GM12878 (cell line): Measurements from ENCODE around the gene DCBLD1. TPM values are rescaled to one million over a fixed set of nuclear protein-coding genes. Genes with fewer than 3 reads are reported as not detected.

Source experiments
- ATAC-seq: fragments of 200-7000 bp; cut with Tn5 transposase; 3 replicates; pipeline ENCODE4 v1.9.1; 2020; ENCODE audit warnings: mild to moderate bottlenecking, moderate library complexity
- BruUV-seq: library from RNA; stranded (reverse); fragments of 400-500 nt; replicated peaks from 2 replicates; lab custom pipeline; 2021; lab: Mats Ljungman, UMichigan
- CTCF ChIA-PET: fragments of 300-600 bp; sonication (Branson Sonifier 250); formaldehyde crosslinking; extraction: SDS; loops from one replicate; lab custom pipeline; 2021; ENCODE audit warnings: inconsistent platforms; lab: Yijun Ruan, JAX
- POLR2A ChIA-PET: fragments of 350-600 bp; formaldehyde crosslinking; extraction: SDS; loops from one replicate; lab custom pipeline; 2021; ENCODE audit warnings: inconsistent platforms; lab: Charles Lee
- RAD21 ChIA-PET: fragments of 300-600 bp; sonication (Branson Sonifier 250); formaldehyde crosslinking; loops from one replicate; lab custom pipeline; 2023; ENCODE audit warnings: antibody characterized with exemption; ENCODE audit not compliant: unreplicated experiment; lab: Charles Lee
- SMC1A ChIA-PET: fragments of 300-600 bp; sonication (Branson Sonifier 250); formaldehyde crosslinking; loops from one replicate; lab custom pipeline; 2023; ENCODE audit not compliant: unreplicated experiment, uncharacterized antibody; lab: Charles Lee
- DNase-seq: peaks from one replicate; pipeline ENCODE4 v3.0.0-alpha.2; 2011; ENCODE audit warnings: low read depth, low spot score
- FAIRE-seq: peaks from 3 replicates; lab custom pipeline; 2011; peaks lifted over from hg19 to GRCh38; lab: Jason Lieb, UNC
- H2AFZ ChIP-seq: 2 replicates; pipeline ENCODE4 v1.6.0; 2011; ENCODE audit warnings: low read depth, low read length, control low read depth; ENCODE audit not compliant: control insufficient read depth
- H3K27ac ChIP-seq: 2 replicates; pipeline ENCODE4 v1.5.1; 2011; ENCODE audit warnings: control low read depth; ENCODE audit not compliant: control insufficient read depth, insufficient read depth
- H3K27me3 ChIP-seq, 2 experiments: replicated peaks in 1 of 2; 2 replicates each; pipeline versions ENCODE4 v1.6.0 to v1.6.1; 2011; ENCODE audit warnings: low read length in 1 of 2; ENCODE audit not compliant: control insufficient read depth in 2 of 2, insufficient read depth in 2 of 2
- H3K36me3 ChIP-seq, 2 experiments: 2 replicates each; pipeline ENCODE4 v1.5.1; 2011; ENCODE audit warnings: low read length in 1 of 2; ENCODE audit not compliant: control insufficient read depth in 2 of 2, insufficient read depth in 2 of 2
- H3K4me1 ChIP-seq: 2 replicates; pipeline ENCODE4 v1.6.1; 2011; ENCODE audit warnings: mild to moderate bottlenecking, low read length, moderate library complexity, mixed read lengths; ENCODE audit not compliant: control insufficient read depth, insufficient read depth
- H3K4me2 ChIP-seq: 2 replicates; pipeline ENCODE4 v1.6.0; 2011; ENCODE audit warnings: control low read depth; ENCODE audit not compliant: control insufficient read depth, insufficient read depth
- H3K4me3 ChIP-seq: fragments of 200-600 bp; sonication (generic); 2 replicates; pipeline ENCODE4 v1.5.1; 2016
- H3K79me2 ChIP-seq: 2 replicates; pipeline ENCODE4 v1.6.0; 2011; ENCODE audit warnings: low read length; ENCODE audit not compliant: control insufficient read depth, insufficient read depth
- H3K9ac ChIP-seq: 2 replicates; pipeline ENCODE4 v1.8.0; 2011; ENCODE audit warnings: low read length, control low read depth, mixed read lengths; ENCODE audit not compliant: control insufficient read depth, insufficient read depth
- H3K9me3 ChIP-seq: replicated peaks from 3 replicates; pipeline ENCODE4 v1.5.1; 2011; ENCODE audit warnings: mild to moderate bottlenecking, low read length; ENCODE audit not compliant: control insufficient read depth, insufficient read depth
- H4K20me1 ChIP-seq: 2 replicates; pipeline ENCODE4 v1.6.0; 2011; ENCODE audit not compliant: control insufficient read depth, insufficient read depth
- BHLHE40 ChIP-seq, 2 experiments: fragments of 450-650 bp in 1 of 2; IDR thresholded peaks; 2 replicates each; pipeline ENCODE4 v1.6.1; 2011 to 2017; ENCODE audit warnings: low read depth in 2 of 2, borderline replicate concordance in 1 of 2, improper control_type of control experiment in 1 of 2, low read length in 1 of 2, mild to moderate bottlenecking in 1 of 2
- BMI1 ChIP-seq: fragments of 450-650 bp; IDR thresholded peaks from 2 replicates; pipeline ENCODE4 v1.6.1; 2016; ENCODE audit warnings: mild to moderate bottlenecking, moderate library complexity, borderline replicate concordance
- CBX5 ChIP-seq: sonication (generic); IDR thresholded peaks from 2 replicates; pipeline ENCODE4 v1.6.1; 2016; ENCODE audit warnings: low read depth, moderate library complexity, mild to moderate bottlenecking, inconsistent platforms
- CHD4 ChIP-seq: fragments of 200-600 bp; sonication (generic); IDR thresholded peaks from 2 replicates; pipeline ENCODE4 v1.6.1; 2016; ENCODE audit warnings: mild to moderate bottlenecking
- FOXK2 ChIP-seq: fragments of 450-650 bp; IDR thresholded peaks from 2 replicates; pipeline ENCODE4 v1.6.1; 2017; ENCODE audit warnings: mild to moderate bottlenecking, moderate library complexity
- GABPA ChIP-seq: IDR thresholded peaks from 2 replicates; pipeline ENCODE4 v1.6.1; 2014; ENCODE audit warnings: antibody characterized with exemption, low read depth, mild to moderate bottlenecking, inconsistent platforms
- IKZF2 ChIP-seq, 2 experiments: fragments of 450-650 bp; IDR thresholded peaks; 2 replicates each; pipeline ENCODE4 v1.6.1; 2017; ENCODE audit warnings: mild to moderate bottlenecking in 2 of 2, moderate library complexity in 2 of 2
- MEF2B ChIP-seq: fragments of 450-650 bp; IDR thresholded peaks from 2 replicates; pipeline ENCODE4 v1.6.1; 2018; ENCODE audit warnings: mild to moderate bottlenecking, moderate library complexity; ENCODE audit not compliant: partially characterized antibody, poor library complexity, severe bottlenecking
- NFYA ChIP-seq: IDR thresholded peaks from 2 replicates; pipeline ENCODE4 v1.6.1; 2011; ENCODE audit warnings: low read depth, mild to moderate bottlenecking, low read length, improper control_type of control experiment, borderline replicate concordance
- PAX5 ChIP-seq: IDR thresholded peaks from 2 replicates; pipeline ENCODE4 v1.6.1; 2011; ENCODE audit warnings: low read depth, low read length, borderline replicate concordance
- PAX8 ChIP-seq: fragments of 450-650 bp; IDR thresholded peaks from 2 replicates; pipeline ENCODE4 v1.6.1; 2017; ENCODE audit warnings: mild to moderate bottlenecking, moderate library complexity
- PML ChIP-seq: IDR thresholded peaks from 2 replicates; pipeline ENCODE4 v1.6.1; 2012; ENCODE audit warnings: low read length, inconsistent platforms
- POLR2A ChIP-seq: IDR thresholded peaks from 2 replicates; pipeline ENCODE4 v1.6.1; 2011; ENCODE audit warnings: low read depth, mild to moderate bottlenecking, low read length
- SMAD5 ChIP-seq: IDR thresholded peaks from 2 replicates; pipeline ENCODE4 v1.6.1; 2016; ENCODE audit warnings: antibody characterized with exemption, low read depth
- SREBF2 ChIP-seq: IDR thresholded peaks from 2 replicates; pipeline ENCODE4 v1.6.1; 2012; ENCODE audit warnings: mild to moderate bottlenecking, low read length
- TBL1XR1 ChIP-seq: IDR thresholded peaks from 2 replicates; pipeline ENCODE4 v1.6.1; 2012; ENCODE audit warnings: low read depth, low read length, improper control_type of control experiment
- WGBS: methylation state at CpG from one replicate; pipeline ENCODE4 v1.1.6; 2016; ENCODE audit warnings: low lambda C conversion rate; ENCODE audit not compliant: insufficient replicate concordance, insufficient coverage; ENCODE audit errors: missing lambda C conversion rate; 5-methylcytosine and 5-hydroxymethylcytosine counted together
- in situ Hi-C: fragments of 300-500 bp; cut with MboI; formaldehyde crosslinking; loops from 9 replicates; pipeline ENCODE4 v1.14.3; 2018; ENCODE audit warnings: mixed read lengths
- intact Hi-C: fragments of 100-400 bp; cut with micrococcal nuclease; formaldehyde crosslinking; loops from one replicate; pipeline ENCODE4 v1.14.2; 2022; ENCODE audit not compliant: unreplicated experiment
- polyA plus RNA-seq, 11 experiments: library from polyadenylated mRNA; depleted of rRNA in 4 of 11; unstranded in 6 of 11; stranded (reverse) in 5 of 11; fragments of >200 nt; fragmentation: Nextera tagmentation in 4 of 11; fragmentation: Illumina TruSeq in 1 of 11; extraction: Ambion mirVana in 4 of 11; extraction: Trizol in 1 of 11; gene quantifications; 1 replicate in 1 of 11; 2 replicates in 10 of 11; pipeline versions ENCODE4 v1.2.1 to v1.2.3, GENCODE V29; 2011 to 2016; ENCODE audit warnings: inconsistent platforms in 2 of 11, missing spikeins in 2 of 11, low read depth in 1 of 11
- total RNA-seq, 4 experiments: library from RNA; depleted of rRNA in 3 of 4; stranded (reverse); fragments of >200 nt in 3 of 4; fragmentation: Illumina TruSeq in 1 of 4; extraction: Trizol in 1 of 4; gene quantifications; 2 replicates each; pipeline versions ENCODE4 v1.2.1 to v1.2.3, GENCODE V29; 2013 to 2021
- TF ChIP-seq, protein P1 (sequence below): IDR thresholded peaks from 2 replicates; pipeline ENCODE4 v1.6.1; 2011; ENCODE audit warnings: borderline replicate concordance, low read depth, mild to moderate bottlenecking, moderate library complexity, mixed read lengths, low read length; ENCODE audit not compliant: insufficient read depth; ENCODE audit errors: extremely low read length
- TF ChIP-seq, protein P2 (sequence below): IDR thresholded peaks from 2 replicates; pipeline ENCODE4 v1.6.1; 2011; ENCODE audit warnings: mild to moderate bottlenecking, low read depth, low read length, moderate library complexity; ENCODE audit not compliant: insufficient replicate concordance
- TF ChIP-seq, protein P3 (sequence below): fragments of 450-650 bp; IDR thresholded peaks from 2 replicates; pipeline ENCODE4 v1.6.1; 2016; ENCODE audit warnings: mild to moderate bottlenecking

DCBLD1 gene
- total and polyA plus RNA-seq, 10 of the 15 experiments (the other 5 are each of a cell fraction or from before 2014, with no cell fraction given): 0.92 to 9.2 (median 8.3) TPM

DNA sequence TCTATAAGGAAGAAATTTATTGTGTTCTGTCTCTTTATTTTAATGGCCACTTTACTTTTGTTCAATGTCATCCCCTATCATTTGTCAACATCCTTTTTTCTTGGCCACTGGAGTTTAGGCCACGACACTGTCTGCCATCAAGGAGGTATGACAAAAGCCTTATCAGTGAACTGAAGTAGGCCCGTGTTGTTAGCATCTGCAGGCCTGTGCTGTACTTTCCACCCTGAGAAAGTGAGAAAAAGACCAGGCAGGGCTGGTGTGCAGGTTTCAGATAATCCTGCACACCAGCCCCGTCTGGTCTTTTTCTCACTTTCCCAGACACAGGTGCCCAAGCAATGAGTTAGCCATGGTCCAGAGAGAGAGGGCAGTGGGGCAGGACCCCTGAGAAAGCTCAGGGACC is 62.2 kb downstream of the DCBLD1 start:
- POLR2A ChIA-PET: no interaction called here
- no peak for ATAC-seq
- RAD21 ChIA-PET: no interaction called here
- H3K4me2 ChIP-seq: no peak overlapping the region
- CTCF ChIA-PET: interaction anchor here (0.6 kb wide), 1 partner anchor 94 kb away, joined by 3 read pairs; no protein-coding TSS in a partner anchor
- TF ChIP-seq PAX5: no peak
- TF ChIP-seq CBX5: no peak
- no peak for TF ChIP-seq PAX8
- TF ChIP-seq SREBF2: no peak
- TF ChIP-seq PML: no peak
- TF ChIP-seq CHD4: no peak
- TF ChIP-seq GABPA: no peak
- no peak for TF ChIP-seq BHLHE40 (IDR thresholded peaks at IDR 0.05; ENCODE audit: borderline replicate concordance in 1 of 2, low read depth in 2 of 2, low read length in 1 of 2)
- no peak for TF ChIP-seq IKZF2 (IDR thresholded peaks at IDR 0.05)
- TF ChIP-seq, protein P1, sequence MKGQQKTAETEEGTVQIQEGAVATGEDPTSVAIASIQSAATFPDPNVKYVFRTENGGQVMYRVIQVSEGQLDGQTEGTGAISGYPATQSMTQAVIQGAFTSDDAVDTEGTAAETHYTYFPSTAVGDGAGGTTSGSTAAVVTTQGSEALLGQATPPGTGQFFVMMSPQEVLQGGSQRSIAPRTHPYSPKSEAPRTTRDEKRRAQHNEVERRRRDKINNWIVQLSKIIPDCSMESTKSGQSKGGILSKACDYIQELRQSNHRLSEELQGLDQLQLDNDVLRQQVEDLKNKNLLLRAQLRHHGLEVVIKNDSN: no peak
- no peak for TF ChIP-seq SMAD5
- TF ChIP-seq, protein P2, sequence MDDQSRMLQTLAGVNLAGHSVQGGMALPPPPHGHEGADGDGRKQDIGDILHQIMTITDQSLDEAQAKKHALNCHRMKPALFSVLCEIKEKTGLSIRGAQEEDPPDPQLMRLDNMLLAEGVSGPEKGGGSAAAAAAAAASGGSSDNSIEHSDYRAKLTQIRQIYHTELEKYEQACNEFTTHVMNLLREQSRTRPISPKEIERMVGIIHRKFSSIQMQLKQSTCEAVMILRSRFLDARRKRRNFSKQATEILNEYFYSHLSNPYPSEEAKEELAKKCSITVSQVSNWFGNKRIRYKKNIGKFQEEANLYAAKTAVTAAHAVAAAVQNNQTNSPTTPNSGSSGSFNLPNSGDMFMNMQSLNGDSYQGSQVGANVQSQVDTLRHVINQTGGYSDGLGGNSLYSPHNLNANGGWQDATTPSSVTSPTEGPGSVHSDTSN: no peak
- no peak for TF ChIP-seq TBL1XR1
- TF ChIP-seq BMI1: no peak
- TF ChIP-seq, protein P3, sequence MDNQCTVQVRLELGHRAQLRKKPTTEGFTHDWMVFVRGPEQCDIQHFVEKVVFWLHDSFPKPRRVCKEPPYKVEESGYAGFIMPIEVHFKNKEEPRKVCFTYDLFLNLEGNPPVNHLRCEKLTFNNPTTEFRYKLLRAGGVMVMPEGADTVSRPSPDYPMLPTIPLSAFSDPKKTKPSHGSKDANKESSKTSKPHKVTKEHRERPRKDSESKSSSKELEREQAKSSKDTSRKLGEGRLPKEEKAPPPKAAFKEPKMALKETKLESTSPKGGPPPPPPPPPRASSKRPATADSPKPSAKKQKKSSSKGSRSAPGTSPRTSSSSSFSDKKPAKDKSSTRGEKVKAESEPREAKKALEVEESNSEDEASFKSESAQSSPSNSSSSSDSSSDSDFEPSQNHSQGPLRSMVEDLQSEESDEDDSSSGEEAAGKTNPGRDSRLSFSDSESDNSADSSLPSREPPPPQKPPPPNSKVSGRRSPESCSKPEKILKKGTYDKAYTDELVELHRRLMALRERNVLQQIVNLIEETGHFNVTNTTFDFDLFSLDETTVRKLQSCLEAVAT: no peak
- TF ChIP-seq MEF2B: no peak
- TF ChIP-seq NFYA: no peak
- TF ChIP-seq POLR2A: no peak
- no peak for TF ChIP-seq FOXK2
- FAIRE-seq: no peak
- no peaks in the 10 kb centered on the region for H3K9me3 ChIP-seq
- in situ Hi-C loops: no loop called here
- WGBS: 43% methylated on average over 3 of the region's 3 CpGs
- DNase-seq: no peak
- no peak overlapping the region for H2AFZ ChIP-seq
- H3K4me1 ChIP-seq: peaks cover 16% of the 10 kb centered on the region
- SMC1A ChIA-PET: interaction anchor here (1.3 to 1.7 kb wide), 2 partner anchors 9 to 10 kb away, joined by 3 to 4 read pairs; no protein-coding TSS in a partner anchor
- H3K27me3 ChIP-seq: no peaks in the 10 kb centered on the region
- no peak overlapping the region for H3K27ac ChIP-seq
- no peak overlapping the region for H3K9ac ChIP-seq
- intact Hi-C loops: no loop called here
- BruUV-seq: no TSS peak
- no peak overlapping the region for H3K4me3 ChIP-seq
- no peaks in the 10 kb centered on the region; a peak in 2 of 4 replicates for H3K36me3 ChIP-seq
- no peaks in the 10 kb centered on the region for H4K20me1 ChIP-seq
- no peaks in the 10 kb centered on the region for H3K79me2 ChIP-seq
